Esophagus squamous epithelium (tissue), 4 donors: Measurements from ENCODE around the gene TAF6.

Experiments used
- CTCF ChIP-seq, 6 experiments: fragments of 450-650 bp in 4 of 6; fragments of 200-600 bp in 2 of 6; sonication (generic) in 2 of 6; IDR thresholded peaks; one replicate each; pipeline ENCODE4 v1.5.1; 2016 to 2019; ENCODE audit warnings: antibody characterized with exemption in 6 of 6, mild to moderate bottlenecking in 4 of 6, moderate library complexity in 4 of 6
- POLR2A ChIP-seq, 4 donors: fragments of 450-650 bp; IDR thresholded peaks; one replicate each; pipeline ENCODE4 v1.6.1; 2017; ENCODE audit warnings: antibody characterized with exemption in 4 of 4, mild to moderate bottlenecking in 4 of 4, moderate library complexity in 3 of 4

DNA sequence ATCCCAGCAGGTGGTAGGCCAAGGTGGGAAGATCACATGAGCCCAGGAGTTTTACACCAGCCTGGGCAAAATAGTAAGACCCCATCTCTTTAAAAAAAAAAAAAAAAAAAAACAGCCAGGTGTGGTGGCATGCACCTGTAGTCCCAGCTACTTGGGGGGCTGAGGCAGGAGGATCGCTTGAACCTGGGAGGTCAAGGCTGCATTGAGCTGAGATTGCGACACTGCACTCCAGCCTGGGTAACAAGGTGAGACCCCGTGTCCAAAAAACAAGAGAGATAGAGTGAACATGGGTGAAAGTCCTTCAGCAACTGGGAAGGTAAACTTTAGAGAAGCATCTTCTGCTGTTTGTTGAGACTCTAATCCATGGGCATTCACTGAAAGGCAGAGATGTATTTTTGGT is 23.3 kb upstream of the TAF6 start:
- TF ChIP-seq CTCF (IDR thresholded peaks at IDR 0.05) (no peak), POLR2A (IDR thresholded peaks at IDR 0.05) (no peak)
